HL-60/S4 treated with phorbol 12-myristate 13-acetate at 8.2 ng/mL for 4 days and 3 days (cell line): ENCODE data around the gene FRMD4A.

ENCODE experiments used
- in situ Hi-C: fragments of 300-500 bp; cut with MboI; formaldehyde crosslinking; loops from 2 replicates; pipeline ENCODE4 v1.15.0; 2022; ENCODE audit warnings: low sequenced_read_pairs

FRMD4A gene

DNA sequence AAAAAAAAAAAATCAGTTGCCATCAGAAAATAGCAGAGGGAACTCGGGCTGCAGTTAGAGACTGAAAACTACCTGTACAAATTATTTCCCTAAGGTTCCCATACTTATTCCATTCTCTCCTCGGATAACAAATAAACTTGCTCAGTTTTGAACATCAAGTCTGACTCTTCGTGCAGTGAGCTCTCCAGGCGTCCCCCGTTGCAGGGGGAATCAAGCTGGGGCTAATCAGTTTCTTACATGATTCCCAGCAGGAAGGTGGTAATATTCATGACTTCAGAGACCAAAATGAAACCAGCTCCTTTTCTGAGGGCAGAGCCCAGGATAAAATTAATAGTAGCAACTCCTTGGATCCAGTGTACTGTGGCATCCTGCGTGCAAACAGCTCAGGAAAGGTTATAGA lies 135.3 kb downstream of the FRMD4A start:
- in situ Hi-C loops = no loop called here

DNA sequence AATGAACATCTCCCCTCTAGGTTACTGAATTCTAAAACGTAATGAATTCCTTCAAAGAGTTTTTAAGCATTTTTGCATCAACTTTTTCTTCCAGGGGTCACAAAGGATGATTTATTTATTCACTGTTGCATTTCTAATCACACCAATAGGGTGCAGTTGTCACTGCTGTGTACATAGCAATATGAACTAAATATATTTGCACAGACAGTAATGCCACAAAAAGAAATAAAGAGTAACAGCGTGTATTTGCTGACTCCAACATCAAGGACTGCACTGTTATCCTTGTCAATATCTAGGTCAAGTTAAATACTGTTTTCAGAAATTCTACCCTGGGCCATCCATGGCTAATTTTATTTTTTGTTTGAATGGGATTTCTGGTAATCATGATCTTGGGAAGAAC lies 138.0 kb downstream of the FRMD4A start:
- in situ Hi-C loops = no loop called here

DNA sequence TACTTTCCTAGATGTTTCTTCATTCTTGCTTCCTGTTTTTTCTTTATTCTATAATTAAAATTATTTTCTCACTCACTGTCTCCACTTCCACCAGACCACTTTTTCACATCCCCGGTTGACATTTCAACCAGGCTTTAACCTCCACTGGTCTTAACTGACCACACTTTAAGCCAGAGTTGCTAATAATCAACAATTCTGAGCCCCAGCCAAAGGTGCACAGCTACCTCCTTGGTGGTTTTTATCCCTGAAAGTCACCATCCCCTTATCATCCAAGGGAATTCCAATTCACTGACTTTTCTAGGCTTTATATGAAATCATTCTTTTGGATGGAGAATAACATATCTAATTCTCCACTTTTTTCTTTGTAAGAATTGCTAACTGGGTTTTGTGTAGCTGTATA lies 138.9 kb downstream of the FRMD4A start:
- in situ Hi-C loops = no loop called here

DNA sequence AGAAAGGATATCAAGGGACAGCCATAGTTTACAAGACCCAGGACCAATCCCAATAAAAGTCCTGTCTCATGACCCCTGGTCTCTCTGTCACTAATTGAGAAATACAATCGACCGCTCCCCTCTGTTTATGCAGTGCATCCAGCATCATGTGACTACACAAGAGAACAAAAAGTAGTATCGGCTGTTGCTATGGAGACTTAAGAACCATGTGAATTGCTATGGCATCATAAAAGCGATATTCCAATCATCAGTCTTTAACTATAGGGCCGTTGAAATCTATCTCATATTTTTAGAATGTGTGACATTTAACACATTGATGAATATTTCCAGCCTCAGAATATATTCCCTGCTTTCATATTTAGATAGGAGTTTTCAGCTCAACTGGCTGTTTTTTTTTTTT lies 139.3 kb downstream of the FRMD4A start:
- in situ Hi-C loops = no loop called here

DNA sequence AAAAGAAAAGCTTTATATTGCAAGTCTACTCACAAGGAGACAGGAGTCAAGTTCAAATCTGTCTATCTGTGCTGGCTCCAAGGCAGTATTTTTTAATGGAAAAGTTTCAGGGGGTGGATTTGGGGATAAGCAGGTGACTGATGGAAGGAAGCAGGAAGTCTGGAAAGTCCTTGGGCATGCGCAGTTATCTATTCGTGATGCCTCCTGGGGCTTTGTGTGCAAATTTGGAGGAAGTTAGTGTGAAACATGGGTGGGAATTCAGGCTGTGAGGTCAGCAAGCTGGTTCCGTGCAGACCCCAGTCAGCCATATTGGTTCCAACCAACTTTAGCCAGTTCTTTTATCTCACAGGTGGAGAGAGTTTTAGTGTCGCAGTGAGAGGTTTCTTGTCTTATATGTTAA lies 140.0 kb downstream of the FRMD4A start:
- in situ Hi-C loops = no loop called here

DNA sequence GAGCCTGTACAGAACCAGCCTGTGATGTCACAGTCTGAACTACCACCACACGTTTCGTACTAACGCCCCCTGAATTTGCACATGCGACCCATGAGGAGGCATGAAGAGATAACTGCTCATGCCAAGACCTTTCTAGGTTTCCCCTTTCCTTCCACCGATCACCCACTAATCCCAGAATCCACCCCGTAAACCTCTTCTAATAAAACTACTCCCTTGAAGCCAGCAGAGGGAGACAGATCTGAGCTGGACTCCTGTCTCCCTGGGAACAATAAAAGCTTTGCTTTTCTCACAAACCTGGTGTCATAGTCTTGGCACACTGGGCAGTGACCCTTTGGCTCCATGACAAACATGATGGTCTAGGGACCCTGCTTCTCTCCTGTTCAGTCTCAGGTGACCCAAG lies 144.5 kb downstream of the FRMD4A start:
- in situ Hi-C loops = no loop called here

DNA sequence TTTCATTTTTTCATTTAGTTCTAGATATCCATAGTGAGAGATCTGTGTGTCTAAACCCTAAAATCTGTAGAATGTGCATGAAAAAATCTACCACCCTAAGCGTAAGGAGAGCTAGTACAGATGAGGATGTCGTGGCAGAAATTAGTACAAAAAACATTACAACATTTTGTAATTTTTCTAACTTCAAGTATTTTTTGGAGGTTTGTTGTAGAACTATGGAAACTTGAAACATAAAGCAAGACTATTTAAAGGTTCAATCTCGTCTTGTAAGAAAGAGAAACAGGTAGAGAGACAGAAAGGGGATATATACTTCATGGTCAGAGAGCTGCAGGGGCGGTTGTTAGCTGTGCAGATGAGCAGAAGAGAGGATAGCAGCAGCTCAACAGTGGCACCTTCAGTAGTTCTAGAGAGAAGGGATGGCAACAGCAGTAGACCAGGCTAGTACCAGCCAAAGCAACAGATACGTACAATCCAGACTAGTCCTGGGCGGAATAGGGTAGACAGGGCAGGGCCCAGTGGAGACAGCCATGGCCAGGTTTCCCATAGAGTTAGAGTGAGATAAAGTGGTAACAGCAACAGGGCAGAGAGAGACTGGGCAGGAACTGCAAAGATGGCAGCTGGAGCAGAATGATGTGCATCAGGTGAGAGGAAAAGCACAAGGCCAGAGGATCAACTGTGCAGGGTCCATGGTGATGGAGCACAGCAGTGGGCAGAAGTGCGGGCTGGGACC lies 145.2 kb downstream of the FRMD4A start:
- in situ Hi-C loops = no loop called here

DNA sequence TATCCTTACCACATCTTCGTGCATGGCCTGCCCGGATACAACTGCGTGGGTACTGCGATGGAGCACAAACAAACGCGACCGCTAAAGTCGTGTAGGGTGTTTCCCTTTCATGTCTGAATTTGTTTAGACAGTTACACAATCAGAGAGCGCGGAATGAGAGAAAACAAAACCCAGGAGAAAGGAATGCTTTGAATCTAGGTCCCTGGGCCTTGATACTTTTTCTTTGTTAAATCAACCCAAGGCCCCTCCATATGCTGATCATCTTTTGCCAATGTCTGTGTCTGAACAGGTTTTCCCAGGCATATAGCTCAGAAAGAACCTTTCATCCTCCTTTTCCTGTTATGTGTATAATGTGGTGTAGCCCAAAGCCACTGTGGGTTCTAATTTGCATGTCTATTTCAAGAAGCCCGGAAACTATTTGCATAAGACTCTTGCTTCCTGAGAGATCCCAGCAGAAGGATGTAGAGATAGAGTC lies 145.8 kb downstream of the FRMD4A start:
- in situ Hi-C loops = no loop called here

DNA sequence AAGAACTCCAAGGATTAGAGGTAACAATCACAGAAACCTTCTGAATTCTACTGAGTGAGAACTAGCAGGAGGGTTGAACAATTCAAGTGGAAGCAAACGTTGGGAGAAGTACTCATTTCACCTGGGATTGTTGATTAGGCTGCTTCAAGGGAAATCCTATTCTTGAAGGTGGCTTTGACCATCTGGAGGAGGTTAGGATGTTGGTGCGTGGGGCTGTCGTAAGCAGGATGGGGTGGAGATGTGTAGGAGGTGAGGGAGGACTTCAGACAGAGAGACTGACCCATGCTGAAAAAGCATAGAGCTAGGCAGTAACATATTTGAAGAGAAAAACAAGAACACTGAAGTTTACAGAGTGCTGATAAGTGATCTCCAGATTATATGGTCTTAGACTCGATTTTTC lies 147.9 kb downstream of the FRMD4A start:
- in situ Hi-C loops = no loop called here

DNA sequence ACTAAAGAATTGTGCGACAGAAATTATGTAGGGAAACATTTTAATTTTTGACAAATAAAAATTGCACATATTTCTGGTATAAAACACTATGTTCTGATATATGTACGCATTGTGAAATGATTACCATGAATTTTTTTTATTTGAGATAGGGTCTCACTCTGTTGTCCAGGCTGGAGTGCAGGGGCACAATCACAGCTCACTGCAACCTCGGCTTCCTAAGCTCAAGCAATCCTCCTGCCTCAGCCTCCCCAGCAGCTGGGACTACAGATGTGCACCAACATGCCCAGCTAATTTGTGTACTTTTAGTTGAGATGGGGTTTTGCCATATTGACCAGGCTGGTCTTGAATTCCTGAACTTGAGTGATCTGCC lies 149.2 kb downstream of the FRMD4A start:
- in situ Hi-C loops = no loop called here

DNA sequence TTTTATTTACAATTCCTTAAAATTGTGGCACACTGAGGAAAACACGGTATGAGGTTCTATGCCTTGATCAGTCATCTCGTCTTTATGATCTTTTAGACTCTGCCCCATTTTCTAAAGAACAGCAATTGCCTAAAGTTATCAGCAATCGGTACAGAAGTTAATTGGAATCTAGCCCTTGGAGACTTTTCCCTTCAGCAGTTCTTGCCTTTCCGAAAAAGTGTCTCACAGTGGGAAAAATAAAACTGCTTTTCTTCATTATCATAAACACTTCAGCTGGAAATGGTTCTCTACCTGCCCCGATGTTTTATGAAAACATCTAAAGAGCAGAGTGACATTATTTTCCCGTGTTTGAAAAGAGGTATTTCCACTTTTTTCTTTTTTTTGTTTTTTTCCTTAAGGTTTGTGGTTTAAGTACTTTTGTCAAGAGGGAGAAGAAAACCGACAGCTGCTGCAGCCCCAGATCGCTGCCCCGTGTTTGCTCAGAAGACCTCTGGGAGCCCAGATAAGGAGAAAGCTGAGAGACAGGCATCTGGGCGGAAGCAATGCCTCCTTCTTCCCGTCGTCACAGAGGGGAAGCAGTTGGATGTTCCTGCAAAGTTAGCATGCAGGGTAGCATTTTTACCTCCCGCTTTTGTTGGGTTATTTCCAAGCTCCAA lies 149.7 kb downstream of the FRMD4A start:
- in situ Hi-C loops = no loop called here

DNA sequence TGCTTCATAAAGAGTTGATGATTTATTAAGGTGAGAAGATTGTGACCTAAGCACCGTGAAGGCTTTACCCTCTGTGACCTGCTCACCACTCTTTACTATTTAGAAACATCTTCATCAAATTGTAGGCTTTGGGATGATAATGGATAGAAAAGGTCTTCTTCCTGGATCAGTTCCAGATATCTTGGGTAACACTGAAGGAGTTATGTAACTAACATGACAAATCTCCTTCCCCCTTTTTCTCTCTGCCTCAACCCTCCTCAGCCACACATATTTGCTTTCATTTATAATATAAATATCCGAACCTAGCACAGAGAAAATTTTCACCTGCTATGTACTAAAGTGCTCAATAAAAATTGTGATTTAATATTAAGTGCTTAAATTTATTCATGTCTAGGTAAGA lies 151.5 kb downstream of the FRMD4A start:
- in situ Hi-C loops = no loop called here

DNA sequence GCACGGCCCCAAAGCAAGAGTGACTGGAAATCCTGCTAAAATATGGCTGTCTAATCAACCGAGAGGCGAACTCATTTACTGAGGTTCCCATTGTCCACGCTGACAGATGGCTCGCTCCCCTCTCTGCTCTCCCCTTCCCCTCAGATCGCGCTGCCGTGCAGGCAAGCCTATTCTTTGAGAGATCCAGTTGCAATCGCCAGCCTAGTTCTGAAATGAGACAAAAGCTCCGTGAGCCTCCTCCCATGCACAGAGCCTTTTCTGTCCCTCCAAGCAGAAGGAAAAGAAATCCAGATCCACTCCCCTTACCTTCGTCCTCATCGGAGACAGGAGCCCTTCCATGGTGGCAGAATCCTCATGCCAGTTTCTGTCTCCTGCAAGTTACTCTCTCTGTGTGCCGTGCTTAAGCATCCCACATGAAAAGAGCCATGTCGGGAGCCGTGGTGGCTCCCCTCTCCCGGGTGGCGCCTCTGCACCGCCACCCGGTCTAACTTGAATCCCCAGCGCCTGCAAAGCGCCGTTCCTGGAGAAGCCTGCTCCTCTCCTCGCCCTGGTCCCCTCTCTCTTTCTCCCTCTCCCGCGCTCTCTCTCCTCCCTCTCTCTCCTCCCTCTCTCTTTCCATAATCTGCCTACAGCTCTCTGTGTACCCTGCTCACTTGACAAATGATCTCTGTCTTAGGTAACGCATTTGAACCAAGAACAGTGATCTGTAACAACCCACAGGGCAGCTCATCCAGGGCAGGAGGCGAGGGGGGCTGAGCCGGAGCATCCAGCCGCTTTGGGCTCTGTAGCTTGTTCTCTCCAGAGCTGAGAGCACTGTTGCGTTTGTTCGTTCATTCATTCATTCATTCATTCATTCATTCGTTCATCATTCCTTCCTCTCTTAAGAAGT lies 156.8 kb downstream of the FRMD4A start:
- in situ Hi-C loops = no loop called here

DNA sequence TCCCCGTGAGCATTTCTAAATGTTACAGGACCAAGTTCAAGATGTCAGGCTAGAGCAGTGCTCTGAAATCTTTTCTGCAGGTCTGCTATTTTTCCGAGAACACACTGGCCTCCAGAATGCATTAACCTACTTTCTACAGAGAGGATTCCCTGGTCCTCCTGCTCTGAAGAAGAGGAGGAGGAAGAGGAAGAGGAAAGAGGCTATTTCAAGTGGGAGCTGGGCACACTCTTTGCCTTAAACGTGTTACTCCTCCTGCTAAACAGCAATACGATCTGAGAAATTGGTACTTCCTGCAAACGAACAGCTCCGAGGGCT lies 157.4 kb downstream of the FRMD4A start:
- in situ Hi-C loops = no loop called here

DNA sequence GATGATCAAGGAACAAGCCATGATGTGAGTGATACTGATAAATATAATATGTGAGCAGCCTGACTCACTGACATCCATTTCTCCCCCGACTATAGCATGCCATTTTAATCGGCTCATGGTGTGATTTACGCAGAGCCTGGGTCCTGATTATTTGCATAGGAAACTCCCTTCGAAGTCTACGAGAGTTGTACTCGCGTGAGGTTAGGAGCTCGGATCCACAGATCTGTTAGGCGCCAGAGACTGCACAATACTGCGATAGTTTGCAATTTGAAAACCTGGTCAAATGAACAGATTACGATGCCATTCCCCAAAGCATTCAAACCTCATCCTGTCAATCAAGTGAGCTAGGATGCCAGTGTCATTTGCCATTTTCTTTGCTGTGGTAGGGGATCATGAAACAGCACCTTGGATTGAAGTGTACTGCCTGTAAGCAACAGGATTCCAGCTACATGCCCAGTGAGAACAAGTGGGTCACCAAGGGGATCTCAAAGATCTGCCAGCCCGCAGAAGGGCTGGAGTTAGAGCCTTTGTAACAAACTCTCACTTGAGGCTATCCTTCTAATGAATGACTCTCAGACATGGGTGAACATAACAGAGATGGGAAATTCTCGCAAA lies 158.3 kb downstream of the FRMD4A start:
- in situ Hi-C loops = no loop called here

DNA sequence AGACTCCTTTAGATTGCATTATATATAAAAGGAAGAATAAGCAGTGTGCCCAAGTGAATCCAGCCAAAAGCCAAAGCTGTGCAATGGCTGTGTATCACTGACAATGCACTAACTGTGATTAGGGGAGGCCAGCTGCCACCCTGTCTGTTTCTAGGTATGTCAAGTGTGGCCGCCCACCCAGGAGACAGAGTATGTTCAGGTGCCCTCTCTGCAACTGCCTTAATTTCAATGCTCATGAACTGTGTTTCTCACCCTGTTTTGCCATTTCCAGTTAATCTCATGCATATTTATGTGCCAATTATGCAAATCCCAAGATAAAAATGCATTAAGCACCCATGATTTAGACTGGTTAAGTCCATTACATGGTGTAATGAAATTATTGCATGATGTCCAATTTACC lies 159.4 kb downstream of the FRMD4A start:
- in situ Hi-C loops = no loop called here

DNA sequence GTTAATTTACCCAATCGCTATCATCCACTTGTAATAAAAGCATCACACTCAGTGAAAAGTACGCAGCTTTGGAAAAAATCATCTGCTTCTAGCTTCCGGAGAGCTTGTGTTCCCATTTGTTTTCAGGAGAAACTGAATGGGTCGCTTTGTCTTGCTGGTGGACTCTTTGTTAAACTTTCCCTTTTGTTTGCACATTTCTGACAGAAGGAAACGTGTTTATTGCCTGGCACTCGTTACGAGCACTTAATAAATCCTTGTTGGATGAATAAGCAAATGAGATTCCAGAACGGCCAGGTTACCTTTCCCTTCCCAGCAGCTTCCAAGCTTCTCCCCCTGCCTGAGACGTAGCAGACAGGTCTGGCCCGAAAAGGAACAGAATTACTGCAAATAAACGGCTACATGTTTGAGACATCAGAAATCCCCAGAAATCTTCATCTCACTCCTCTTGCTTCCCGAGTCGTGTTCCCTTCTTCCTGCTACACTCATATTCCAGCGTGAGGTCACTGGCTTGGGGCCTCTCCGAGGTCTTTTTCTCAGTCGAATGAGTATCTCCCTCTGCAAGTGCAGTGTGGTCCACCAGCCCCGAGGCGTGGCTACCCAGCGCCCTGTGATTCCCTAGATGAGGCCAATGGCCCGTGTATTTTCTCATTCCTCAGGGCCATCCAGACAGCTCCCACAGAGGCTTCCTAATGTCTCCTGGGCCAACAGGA lies 167.2 kb downstream of the FRMD4A start:
- in situ Hi-C loops = no loop called here

DNA sequence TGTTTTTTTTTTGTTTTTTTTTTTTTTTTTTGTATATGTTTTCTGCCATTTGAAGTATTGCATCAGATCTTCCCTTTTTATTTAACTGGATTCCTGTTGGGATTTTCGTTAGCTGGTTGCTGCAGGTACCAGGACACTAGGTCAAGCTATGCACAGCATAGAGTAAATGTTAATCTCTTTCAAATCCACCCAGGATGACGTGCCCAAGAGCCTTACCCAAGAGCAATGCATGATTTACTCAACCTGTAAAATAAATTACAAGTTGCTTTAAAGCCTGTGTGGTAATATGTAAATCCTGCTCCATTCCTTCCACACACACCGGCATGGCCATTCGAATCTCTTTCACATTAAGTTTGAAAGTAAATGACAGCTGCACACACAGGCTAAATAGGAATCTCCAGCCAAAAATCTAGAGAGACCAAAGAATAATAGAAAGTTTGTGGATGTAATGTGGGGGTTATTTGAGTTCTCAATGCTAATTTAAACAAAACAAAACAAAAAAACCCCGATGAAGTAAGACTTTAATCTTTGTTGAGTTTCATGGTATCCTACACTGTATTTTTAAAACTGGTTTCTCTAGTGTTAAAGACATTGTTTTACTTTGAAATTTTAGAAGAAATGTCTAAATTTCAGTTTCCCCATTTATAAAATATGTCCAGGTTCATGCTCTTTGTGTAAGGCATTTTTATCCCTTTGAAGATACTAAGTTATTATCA lies 167.9 kb downstream of the FRMD4A start:
- in situ Hi-C loops = no loop called here

DNA sequence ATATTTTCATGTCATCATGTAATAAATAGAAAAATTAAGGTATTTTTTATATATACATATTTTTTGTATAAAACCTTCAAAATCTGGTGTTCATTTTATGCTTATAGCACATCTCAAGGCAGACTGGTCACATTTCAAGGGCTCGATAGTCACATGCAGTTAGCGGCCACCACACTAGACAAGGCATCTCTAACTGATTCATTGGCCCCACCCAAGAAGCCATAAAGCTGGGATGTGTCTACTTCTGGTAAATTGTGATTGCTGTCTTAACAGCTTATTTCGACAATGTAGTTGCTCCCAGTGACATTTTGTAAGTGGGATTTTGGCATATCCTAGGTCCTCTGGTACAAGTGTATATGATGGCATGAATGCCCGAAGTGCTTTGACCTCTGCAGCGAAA lies 168.7 kb downstream of the FRMD4A start:
- in situ Hi-C loops = no loop called here

DNA sequence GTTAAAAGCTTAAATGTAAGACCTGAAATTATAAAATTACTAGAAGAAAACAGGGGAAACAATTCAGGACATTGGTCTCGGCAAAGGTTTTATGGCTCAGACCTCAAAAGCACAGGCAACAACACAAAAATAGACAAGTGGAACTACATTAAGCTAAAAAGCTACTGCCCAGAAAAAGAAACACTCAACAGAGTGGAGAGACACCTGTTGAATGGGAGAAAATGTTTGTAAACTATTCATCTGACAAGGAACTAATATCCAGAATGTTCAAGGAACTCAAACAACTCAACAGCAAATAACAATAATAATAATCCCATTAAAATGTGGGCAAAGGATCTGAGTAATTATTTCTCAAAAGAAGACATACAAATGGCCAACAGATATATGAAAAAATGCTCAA lies 170.4 kb downstream of the FRMD4A start:
- in situ Hi-C loops = no loop called here
